ENCODE results near the gene KRTAP4-6.
A peak's percentile ranks its signal among the peaks of the same experiment; 100 is the strongest.
"Not testable (repeated sequence)": the region's sequence is repeated elsewhere in the genome, so short reads cannot be mapped to it uniquely, and the experiment has no call there.

KRTAP4-6 gene

DNA sequence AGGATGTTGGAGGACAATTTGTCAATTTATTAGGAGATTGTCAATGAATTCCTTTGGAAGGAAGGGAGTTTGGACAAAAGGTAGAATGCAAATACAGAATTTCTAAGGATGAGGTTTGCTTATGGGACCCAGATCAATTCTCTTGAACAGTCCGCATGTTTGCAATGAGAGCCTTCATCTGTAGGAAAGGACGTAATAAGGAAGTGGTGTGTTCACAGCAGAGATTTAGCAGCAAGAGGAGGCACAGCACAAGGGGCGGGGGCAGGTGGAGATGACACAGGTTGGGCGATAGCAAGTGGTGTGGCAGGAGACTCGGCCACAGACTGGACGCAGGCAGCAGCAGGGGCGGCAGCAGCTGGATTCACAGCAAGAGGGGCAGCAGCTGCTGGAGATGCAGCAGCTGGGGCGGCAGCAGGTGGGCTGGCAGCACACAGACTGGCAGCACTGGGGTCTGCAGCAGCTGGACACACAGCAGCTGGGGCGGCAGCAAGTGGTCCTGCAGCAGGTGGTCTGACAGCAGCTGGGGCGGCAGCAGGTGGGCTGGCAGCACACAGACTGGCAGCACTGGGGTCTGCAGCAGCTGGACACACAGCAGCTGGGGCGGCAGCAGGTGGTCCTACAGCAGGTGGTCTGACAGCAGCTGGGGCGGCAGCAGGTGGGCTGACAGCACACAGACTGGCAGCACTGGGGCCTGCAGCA, 16.9 kb downstream of the KRTAP4-6 start:
- not testable (repeated sequence) for H3K9me3 ChIP-seq (ENCODE audit: severe bottlenecking); H3K36me3 ChIP-seq (ENCODE audit: low read depth); H3K27me3 ChIP-seq (ENCODE audit: insufficient read depth, poor library complexity, severe bottlenecking); DNase-seq (ENCODE audit: low spot score); ATAC-seq (ENCODE audit: low read depth); H3K27ac ChIP-seq (ENCODE audit: poor library complexity, severe bottlenecking); H3K4me3 ChIP-seq (ENCODE audit: severe bottlenecking)
- H3K4me1 ChIP-seq (ENCODE audit: insufficient read depth, poor library complexity, severe bottlenecking) = peaks cover 11% of the 10 kb centered on the region

DNA sequence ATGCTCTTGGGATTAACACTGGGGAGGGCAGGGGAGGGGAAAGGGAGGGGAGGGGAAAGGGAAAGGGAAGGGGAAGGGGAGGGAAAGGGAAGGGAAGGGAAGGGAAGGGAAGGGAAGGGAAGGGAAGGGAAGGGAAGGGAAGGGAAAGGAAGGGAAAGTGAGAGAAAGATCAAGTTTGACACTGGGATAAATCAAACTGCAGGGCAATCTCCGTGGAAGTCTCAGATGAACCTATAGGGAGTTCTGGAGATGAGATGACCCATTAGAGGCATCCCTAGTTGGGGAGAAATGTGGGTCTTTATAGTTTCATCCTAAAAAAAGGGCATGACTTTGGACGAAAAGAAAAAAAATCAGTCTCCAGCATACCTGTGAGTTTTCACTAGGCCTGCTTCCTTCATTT, 18.6 kb downstream of the KRTAP4-6 start:
- H3K36me3 ChIP-seq (ENCODE audit: low read depth) = no peaks in the 10 kb centered on the region
- H3K4me3 ChIP-seq (ENCODE audit: severe bottlenecking) = no peak overlapping the region
- ATAC-seq (ENCODE audit: low read depth) (no peak), DNase-seq (ENCODE audit: low spot score) (no peak)
- H3K27ac ChIP-seq (ENCODE audit: poor library complexity, severe bottlenecking) = no peak overlapping the region
- no peaks in the 10 kb centered on the region for H3K9me3 ChIP-seq (ENCODE audit: severe bottlenecking)
- no peaks in the 10 kb centered on the region for H3K27me3 ChIP-seq (ENCODE audit: insufficient read depth, poor library complexity, severe bottlenecking)
- TF ChIP-seq, protein P1, sequence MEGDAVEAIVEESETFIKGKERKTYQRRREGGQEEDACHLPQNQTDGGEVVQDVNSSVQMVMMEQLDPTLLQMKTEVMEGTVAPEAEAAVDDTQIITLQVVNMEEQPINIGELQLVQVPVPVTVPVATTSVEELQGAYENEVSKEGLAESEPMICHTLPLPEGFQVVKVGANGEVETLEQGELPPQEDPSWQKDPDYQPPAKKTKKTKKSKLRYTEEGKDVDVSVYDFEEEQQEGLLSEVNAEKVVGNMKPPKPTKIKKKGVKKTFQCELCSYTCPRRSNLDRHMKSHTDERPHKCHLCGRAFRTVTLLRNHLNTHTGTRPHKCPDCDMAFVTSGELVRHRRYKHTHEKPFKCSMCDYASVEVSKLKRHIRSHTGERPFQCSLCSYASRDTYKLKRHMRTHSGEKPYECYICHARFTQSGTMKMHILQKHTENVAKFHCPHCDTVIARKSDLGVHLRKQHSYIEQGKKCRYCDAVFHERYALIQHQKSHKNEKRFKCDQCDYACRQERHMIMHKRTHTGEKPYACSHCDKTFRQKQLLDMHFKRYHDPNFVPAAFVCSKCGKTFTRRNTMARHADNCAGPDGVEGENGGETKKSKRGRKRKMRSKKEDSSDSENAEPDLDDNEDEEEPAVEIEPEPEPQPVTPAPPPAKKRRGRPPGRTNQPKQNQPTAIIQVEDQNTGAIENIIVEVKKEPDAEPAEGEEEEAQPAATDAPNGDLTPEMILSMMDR (IDR thresholded peaks at IDR 0.05; ENCODE audit: poor library complexity, severe bottlenecking) = no peak
- H3K4me1 ChIP-seq (ENCODE audit: insufficient read depth, poor library complexity, severe bottlenecking) = peaks cover 11% of the 10 kb centered on the region

DNA sequence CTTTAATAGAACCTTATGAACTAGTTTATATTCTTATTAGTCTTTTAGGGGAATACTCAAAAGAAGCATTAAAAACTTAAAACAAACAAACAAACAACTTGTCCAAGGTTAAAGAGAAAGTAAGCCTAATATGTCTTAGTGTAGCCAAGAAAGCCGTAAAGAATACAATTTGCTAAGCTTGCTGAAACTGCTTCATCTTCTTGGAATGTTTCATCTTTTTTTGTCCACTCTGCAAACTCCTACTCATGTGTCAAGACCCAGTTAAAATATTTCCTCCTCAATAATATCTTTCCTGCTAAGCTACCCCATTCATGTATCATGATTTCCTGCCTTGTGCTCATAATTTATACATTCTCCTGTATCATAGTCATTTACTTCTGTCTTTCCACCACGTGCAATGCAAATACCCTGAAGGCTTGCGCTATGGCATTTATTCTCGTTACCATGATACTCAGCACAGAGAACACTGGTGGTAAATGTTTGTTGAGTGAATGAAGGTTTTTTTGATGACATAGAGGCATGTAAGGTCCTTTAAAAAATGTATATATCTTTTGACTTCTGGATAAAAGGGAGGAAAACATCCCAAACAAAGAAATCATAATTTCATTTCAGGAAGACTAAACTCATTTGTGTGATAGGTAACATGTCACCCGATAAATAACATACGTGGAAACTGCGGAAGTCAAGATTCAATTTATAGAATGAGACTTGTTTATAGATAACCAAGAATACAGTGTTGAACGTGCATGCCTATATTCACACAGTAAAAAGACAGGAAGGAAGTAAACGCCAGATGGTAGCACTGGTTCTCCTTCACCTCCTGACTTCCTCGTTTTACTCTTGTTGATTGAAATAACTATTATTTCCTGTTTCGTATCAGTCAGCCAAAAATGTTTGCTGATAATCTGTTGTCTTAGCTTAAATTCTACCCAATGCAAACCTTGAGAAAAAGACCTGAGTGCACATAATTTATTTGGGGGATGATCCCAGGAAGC, 20.4 kb downstream of the KRTAP4-6 start:
- H3K4me1 ChIP-seq (ENCODE audit: insufficient read depth, poor library complexity, severe bottlenecking) = peaks cover 11% of the 10 kb centered on the region
- H3K27me3 ChIP-seq (ENCODE audit: insufficient read depth, poor library complexity, severe bottlenecking); DNase-seq (ENCODE audit: low spot score): not testable (repeated sequence)

DNA sequence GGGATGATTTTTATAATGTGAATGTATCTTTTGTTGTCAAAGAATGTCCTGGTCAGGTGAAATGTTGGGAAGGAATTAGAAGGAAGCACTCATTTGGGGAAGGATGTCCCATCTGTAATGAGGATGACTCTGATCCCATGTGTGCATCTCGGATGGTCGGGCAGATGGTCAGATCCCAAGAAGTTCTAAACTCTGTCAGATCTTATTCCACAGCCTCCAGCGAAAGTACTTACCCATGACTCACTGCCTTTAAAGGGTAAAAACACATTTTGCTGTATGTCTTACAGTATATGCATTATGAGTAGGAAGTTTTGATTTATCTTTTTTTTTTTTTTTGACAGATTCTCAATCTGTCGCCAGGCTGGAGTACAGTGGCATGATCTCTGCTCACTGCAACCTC, 21.6 kb downstream of the KRTAP4-6 start:
- DNase-seq (ENCODE audit: low spot score) = no peak
- Histone ChIP-seq H3K36me3 (ENCODE audit: low read depth) (no peaks in the 10 kb centered on the region), H3K27me3 (ENCODE audit: insufficient read depth, poor library complexity, severe bottlenecking) (no peaks in the 10 kb centered on the region), H3K9me3 (ENCODE audit: severe bottlenecking) (no peaks in the 10 kb centered on the region), H3K27ac (ENCODE audit: poor library complexity, severe bottlenecking) (no peak overlapping the region), H3K4me1 (ENCODE audit: insufficient read depth, poor library complexity, severe bottlenecking) (peaks cover 11% of the 10 kb centered on the region), H3K4me3 (ENCODE audit: severe bottlenecking) (no peak overlapping the region)
- peak; percentile 59; the same call in 1 of the 3 replicates for ATAC-seq (ENCODE audit: low read depth)
- TF ChIP-seq, protein P1 (IDR thresholded peaks at IDR 0.05; ENCODE audit: poor library complexity, severe bottlenecking) = no peak

More for the DNA sequence above, 20.4 kb downstream of the KRTAP4-6 start:
- not testable (repeated sequence) for H3K36me3 ChIP-seq (ENCODE audit: low read depth); H3K4me3 ChIP-seq (ENCODE audit: severe bottlenecking); H3K27ac ChIP-seq (ENCODE audit: poor library complexity, severe bottlenecking); H3K9me3 ChIP-seq (ENCODE audit: severe bottlenecking)
- peak; percentile 76 for ATAC-seq (ENCODE audit: low read depth)

DNA sequence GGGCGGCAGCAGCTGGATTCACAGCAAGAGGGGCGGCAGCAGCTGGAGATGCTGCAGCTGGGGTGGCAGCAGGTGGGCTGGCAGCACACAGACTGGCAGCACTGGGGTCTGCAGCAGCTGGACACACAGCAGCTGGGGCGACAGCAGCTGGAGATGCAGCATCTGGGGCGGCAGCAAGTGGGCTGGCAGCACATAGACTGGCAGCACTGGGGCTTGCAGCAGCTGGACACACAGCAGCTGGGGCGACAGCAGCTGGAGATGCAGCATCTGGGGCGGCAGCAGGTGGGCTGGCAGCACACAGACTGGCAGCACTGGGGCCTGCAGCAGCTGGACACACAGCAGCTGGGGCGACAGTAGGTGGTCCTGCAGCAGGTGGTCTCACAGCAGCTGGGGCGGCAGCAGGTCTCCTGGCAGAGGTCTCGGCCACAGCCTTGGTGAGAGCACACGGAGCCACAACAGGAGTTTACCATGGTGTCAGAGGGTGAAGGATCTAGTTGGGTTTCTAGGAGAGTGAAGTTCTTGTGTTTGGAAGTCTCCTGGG, 22.4 kb downstream of the KRTAP4-6 start, which contains the start of gene KRTAP4-11:
Gene KRTAP4-11 (minus strand): TSS at position 528 of the 541 bp plus-strand sequence. CDS start 58 bp downstream, at position 470.
- not testable (repeated sequence) for H3K4me1 ChIP-seq (ENCODE audit: insufficient read depth, poor library complexity, severe bottlenecking); H3K4me3 ChIP-seq (ENCODE audit: severe bottlenecking); DNase-seq (ENCODE audit: low spot score); H3K9me3 ChIP-seq (ENCODE audit: severe bottlenecking); H3K27ac ChIP-seq (ENCODE audit: poor library complexity, severe bottlenecking); ATAC-seq (ENCODE audit: low read depth); H3K36me3 ChIP-seq (ENCODE audit: low read depth); H3K27me3 ChIP-seq (ENCODE audit: insufficient read depth, poor library complexity, severe bottlenecking)

DNA sequence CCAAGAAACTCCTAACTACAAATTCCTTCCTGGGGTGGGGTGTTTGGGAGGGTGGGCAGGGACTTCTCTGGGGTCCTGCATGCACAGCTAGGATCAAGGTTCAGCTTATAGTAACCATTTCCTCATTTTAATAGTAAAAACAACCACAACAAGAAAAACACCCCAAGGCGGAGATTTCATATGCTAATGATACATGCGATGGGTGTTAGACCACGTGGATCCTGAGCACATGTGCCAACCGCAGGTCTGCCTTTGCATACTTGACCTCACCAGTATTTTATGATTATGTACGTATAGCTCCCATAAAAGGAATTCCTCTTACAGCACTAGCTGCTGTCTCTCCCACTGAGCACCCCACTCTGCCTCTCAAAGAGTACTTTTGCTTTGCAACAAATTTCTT, 24.0 kb downstream of the KRTAP4-6 start:
- TF ChIP-seq, protein P1 (IDR thresholded peaks at IDR 0.05; ENCODE audit: poor library complexity, severe bottlenecking) = no peak
- no peak for ATAC-seq (ENCODE audit: low read depth)
- H3K4me1 ChIP-seq (ENCODE audit: insufficient read depth, poor library complexity, severe bottlenecking) = peaks cover 4% of the 10 kb centered on the region

More for the DNA sequence above, 24.0 kb downstream of the KRTAP4-6 start:
- Histone ChIP-seq H3K36me3 (ENCODE audit: low read depth) (no peaks in the 10 kb centered on the region), H3K27ac (ENCODE audit: poor library complexity, severe bottlenecking) (no peak overlapping the region), H3K9me3 (ENCODE audit: severe bottlenecking) (no peaks in the 10 kb centered on the region), H3K27me3 (ENCODE audit: insufficient read depth, poor library complexity, severe bottlenecking) (no peaks in the 10 kb centered on the region), H3K4me3 (ENCODE audit: severe bottlenecking) (no peak overlapping the region)
- no peak for DNase-seq (ENCODE audit: low spot score)

Measured in RWPE2 (cell line).